COLO668 (cell line): ENCODE data around the gene GIGYF2.
"Not testable (repeated sequence)": the region's sequence is repeated elsewhere in the genome, so short reads cannot be mapped to it uniquely, and the experiment has no call there.

Experiments used
- DNase-seq: peaks from one replicate; lab custom pipeline; 2025; ENCODE audit not compliant: unreplicated experiment; lab: John Stamatoyannopoulos, UW

The GIGYF2 gene

GRCh38 chr2:232689152-232689910 is 7.8 kb upstream of the GIGYF2 start:
- no peak for DNase-seq

DNA sequence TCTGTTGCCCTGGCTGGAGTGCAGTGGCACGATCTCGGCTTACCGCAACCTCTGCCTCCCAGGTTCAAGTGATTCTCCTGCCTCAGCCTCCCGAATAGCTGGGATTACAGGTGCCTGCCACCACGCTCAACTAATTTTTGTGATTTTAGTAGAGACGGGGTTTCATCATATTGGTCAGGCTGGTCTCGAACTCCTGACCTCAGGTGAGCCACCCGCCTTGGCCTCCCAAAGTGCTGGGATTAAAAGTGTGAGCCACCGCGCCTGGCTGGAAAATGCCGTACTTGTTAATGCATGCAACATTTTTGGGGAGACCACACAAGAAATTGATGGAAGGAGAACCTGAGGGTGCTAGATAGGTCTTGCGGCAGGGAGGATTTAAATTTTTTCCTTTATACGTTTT is 6.0 kb upstream of the GIGYF2 start:
- DNase-seq: not testable (repeated sequence)

DNA sequence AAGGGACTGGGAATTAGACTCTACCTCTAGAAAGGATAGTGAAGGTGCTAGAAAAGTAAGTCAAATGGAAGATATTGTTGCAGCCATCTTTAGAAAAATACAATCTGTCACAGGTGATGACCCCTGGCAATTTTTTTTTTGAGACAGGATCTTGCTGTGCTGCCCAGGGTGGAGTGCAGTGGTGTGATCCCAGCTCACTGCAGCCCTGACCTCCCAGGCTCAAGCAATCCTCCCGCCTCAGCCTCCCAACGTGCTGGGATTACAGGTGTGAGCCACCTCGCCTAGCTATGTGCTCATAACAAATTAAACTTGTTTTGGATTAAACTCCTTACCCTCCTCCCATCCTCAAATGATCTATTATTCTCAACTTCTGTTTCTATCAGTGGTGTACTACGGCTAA is 3.8 kb upstream of the GIGYF2 start:
- no peak for DNase-seq

DNA sequence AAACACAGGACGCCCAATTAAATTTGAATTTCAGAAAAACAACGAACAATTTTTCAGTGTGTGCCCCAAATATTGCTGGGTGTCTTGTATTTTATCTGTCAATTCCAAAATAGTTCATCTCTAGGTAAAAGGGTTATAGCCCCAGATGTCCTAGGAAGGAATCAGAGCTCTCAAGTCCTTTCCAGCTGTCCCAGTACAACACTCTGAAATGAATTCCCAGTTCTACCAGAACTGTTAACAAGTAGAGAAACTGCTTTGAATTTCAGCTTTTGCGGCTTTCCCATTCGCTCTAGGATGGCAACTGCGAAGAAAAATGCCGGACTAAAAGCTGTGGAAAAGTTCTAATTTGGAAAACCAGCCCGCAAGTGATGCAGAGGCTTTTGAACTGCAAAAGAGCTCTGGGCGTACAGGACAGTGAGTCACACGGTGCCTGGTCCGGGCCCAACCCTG is 497 bp upstream of the GIGYF2 start:
- DNase-seq: no peak

DNA sequence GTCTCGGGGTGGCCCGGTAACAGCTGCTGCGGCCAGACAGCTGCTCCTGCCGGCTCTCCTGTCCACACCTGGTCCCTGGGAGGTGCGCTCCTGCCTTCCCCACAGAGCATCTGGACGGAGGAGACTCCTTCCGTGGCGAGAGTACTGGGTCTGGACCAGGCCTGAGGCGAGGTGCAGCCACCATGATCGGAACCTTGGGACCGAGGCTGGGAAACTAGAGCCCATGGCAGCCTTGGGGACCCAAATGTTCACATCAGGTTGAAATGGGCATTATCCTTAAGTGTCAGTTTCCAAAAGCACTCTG is 628 bp downstream of the GIGYF2 start:
- no peak for DNase-seq

- DNase-seq: no peak
These were observed 1.5 kb downstream of the GIGYF2 start for GRCh38 chr2:232698556-232699091.

- DNase-seq: no peak
These were observed 2.0 kb downstream of the GIGYF2 start for GRCh38 chr2:232699110-232699509.

GRCh38 chr2:232700154-232700553 is 3.0 kb downstream of the GIGYF2 start:
- DNase-seq: no peak

- DNase-seq: no peak
These were observed 9.9 kb downstream of the GIGYF2 start for GRCh38 chr2:232707076-232707475.

GRCh38 chr2:232713505-232713904 is 16.4 kb downstream of the GIGYF2 start:
- no peak for DNase-seq

DNA sequence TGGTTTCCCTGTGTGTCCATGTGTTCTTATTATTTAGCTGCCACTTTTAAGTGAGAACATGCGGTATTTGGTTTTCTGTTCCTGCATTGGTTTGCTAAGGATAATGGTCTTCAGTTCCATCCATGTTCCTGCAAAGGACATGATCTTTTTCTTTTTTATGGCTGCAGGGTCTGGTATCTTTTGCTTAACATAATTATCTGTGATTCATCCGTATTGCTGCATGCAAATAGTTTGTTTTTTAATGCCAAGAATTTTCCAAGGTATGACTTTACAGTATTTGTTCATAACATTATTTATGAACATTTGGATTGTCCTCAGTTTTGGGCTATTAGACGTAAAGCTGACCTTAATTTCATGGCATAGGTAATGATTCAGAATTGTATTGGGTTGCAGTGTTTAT is 17.8 kb downstream of the GIGYF2 start:
- DNase-seq: no peak

GRCh38 chr2:232720056-232720455 is 22.9 kb downstream of the GIGYF2 start:
- not testable (repeated sequence) for DNase-seq

DNA sequence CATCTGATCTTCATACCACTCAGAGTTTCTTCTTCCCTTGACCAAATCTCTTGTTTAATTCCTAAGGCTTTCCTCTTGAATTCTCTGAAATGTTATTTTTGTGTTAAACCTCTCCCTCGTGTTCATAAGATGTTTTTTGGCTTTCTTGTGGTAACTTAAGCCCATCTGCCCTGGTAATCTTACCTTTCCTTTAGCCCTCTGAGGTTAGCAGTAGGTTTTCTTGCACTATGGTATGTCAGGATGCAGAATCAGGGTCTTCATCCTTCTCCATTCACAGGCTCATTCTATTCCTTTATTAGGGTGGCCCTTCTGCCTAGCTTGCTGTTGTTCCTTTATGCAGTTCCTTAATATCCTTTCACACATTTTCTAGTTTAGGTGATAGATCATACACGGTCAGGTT is 24.1 kb downstream of the GIGYF2 start:
- no peak for DNase-seq

GRCh38 chr2:232721882-232722281 is 24.8 kb downstream of the GIGYF2 start:
- no peak for DNase-seq

GRCh38 chr2:232723027-232723426 is 25.9 kb downstream of the GIGYF2 start:
- DNase-seq: no peak

DNA sequence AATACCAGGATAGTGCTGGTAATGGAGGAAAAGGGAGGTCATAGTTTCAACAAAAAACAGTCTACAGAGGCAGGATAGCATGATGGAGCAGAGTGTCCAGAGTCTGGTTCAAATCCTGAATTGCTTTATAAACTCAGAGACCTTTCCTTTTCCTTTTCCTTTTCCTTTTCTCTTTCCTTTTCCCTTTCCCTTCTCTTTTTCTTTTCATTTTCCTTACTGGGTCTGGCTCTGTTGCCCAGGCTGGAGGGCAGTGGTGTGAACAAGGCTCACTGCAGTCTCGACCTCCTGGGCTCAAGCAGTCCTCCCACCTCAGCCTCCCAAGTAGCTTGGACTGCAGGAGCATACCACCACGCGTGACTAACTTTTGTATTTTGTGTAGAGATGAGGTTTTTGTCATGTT is 31.7 kb downstream of the GIGYF2 start:
- DNase-seq: no peak

DNA sequence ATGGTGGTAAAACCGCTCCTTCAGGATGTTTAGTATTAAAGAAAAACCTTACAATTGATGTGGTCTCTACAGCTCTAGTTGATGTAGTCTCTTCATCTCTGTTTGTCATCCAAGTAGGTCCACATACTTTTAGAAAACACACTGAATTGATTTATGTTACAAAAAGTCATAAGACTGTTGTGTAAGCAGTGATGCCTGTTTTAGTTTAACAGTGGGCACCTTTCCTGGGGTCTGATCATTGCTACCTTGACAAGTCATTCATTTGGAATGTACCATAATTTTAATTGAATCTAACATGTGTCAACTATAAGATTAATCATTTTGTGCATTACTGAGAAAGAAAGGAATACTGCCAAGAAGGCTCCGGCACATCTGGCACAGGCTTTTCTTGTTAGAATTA is 34.3 kb downstream of the GIGYF2 start:
- no peak for DNase-seq

- no peak for DNase-seq
These were observed 44.2 kb downstream of the GIGYF2 start for GRCh38 chr2:232741294-232741693.

DNA sequence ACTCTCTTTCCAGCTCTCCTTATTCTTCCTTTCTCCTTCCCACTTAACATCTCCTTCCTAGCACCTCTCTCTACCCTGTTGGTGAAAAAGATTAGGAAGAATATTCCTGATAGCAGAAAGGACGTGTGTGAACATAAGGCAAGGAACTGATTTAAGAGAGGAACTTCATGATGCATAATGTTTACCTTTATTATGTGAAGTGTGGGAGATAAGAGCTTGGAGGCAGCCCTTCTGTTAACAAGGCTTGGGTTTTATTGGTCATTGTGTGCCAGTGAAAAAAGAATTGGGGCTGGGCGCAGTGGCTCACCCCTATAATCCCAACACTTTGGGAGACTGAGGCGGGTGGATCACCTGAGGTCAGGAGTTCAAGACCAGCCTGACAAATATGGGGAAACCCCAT is 44.8 kb downstream of the GIGYF2 start:
- no peak for DNase-seq

DNA sequence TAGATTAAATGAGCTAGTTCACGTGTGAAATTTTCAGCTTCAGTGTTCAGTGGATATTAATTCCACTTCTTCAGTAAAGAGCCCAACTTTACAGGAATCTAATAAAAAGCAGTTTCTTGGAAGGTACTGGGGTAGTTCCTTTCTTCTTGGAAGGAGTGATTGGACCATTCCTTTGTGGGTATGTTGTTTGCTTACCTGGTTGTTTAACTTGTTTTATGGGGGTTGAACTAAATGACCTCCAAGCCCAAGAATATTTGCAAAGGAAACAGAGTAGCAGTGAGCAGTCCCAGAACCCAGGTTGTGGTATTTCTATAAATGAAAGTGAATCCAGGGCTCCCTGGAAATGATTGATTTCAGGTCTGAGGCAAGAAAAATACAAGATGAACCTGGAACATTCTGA is 47.8 kb downstream of the GIGYF2 start:
- DNase-seq: no peak

DNA sequence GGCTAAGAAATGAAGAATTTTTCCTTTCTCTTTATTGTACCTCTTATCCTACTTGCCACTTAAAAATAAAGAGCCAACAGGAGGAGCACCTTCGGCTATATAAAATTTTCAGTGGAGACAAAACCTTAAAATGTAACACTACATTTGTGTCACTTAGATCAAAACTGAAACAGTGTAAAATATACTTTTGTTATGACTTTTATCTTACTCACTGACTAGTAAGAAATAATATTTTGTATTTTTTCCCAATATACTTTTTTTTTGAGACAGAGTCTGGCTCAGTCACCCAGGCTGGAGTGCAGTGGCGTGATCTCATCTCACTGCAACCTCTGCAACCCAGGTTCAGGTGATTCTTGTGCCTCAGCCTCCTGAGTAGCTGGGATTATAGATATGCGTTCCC is 50.9 kb downstream of the GIGYF2 start:
- no peak for DNase-seq

DNA sequence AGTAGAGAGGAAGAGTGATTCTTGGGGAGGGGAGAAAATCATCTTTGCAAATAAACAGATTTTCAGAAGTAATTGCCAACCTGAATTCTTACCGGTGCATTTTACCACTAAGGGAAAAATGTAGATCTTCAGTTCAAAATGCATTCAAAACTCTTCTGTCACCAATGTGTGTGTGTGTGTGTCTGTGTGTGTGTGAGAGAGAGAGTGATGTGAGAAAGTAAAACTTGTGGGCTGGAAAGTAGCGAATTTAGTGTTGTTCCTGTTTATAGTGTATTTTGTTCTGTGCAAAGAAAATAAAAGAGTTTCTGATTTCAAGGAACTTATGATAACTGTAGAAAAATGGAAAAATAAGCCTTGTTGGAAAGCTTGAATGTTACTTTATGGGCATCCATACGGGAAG is 52.2 kb downstream of the GIGYF2 start:
- DNase-seq: no peak

- no peak for DNase-seq
These were observed 53.1 kb downstream of the GIGYF2 start for GRCh38 chr2:232750135-232750671.
